Testis (tissue), 2 donors: Measurements from ENCODE around the gene SCO2.

Source experiments
- CTCF ChIP-seq, 3 experiments: fragments of 450-650 bp in 2 of 3; fragments of 200-600 bp in 1 of 3; sonication (generic) in 1 of 3; IDR thresholded peaks; one replicate each; pipeline ENCODE4 v1.5.1; 2016 to 2019; ENCODE audit warnings: antibody characterized with exemption in 3 of 3, mild to moderate bottlenecking in 2 of 3, moderate library complexity in 1 of 3
- POLR2A ChIP-seq: fragments of 450-650 bp; IDR thresholded peaks from one replicate; pipeline ENCODE4 v1.6.1; 2017; ENCODE audit warnings: antibody characterized with exemption, mild to moderate bottlenecking, moderate library complexity

- TF ChIP-seq CTCF (IDR thresholded peaks at IDR 0.05) (no peak), POLR2A (no peak)
These were observed 5.6 kb upstream of the SCO2 start for GRCh38 chr22:50530877-50531545.
